Stimulated activated CD4-positive, alpha-beta T cell treated with anti-CD3 and anti-CD28 coated beads, Interleukin-4, amount 100 ng/mL, for 24 hours (primary cell): Measurements from ENCODE around the gene ETV2.
"Not testable (repeated sequence)": the region's sequence is repeated elsewhere in the genome, so short reads cannot be mapped to it uniquely, and the experiment has no call there.

ENCODE experiments used
- DNase-seq: peaks from one replicate; pipeline ENCODE4 v3.0.0-alpha.2; 2020

Gene ETV2

DNA sequence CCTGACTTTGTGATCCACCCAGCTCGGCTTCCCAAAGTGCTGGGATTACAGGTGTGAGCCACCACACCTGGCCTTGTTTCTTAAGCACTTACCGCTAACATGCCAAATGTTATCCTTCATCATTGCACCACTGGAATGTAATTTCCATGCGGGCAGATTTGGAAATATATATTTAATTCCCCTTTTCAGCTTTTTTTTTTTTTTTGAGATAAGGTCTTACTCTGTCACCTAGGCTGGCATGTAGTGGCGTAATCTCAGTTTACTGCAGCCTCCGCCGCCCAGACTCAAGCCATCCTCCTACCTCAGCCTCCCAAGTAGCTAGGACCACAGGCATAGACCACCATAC is 20.4 kb downstream of the ETV2 start:
- no peak for DNase-seq

DNA sequence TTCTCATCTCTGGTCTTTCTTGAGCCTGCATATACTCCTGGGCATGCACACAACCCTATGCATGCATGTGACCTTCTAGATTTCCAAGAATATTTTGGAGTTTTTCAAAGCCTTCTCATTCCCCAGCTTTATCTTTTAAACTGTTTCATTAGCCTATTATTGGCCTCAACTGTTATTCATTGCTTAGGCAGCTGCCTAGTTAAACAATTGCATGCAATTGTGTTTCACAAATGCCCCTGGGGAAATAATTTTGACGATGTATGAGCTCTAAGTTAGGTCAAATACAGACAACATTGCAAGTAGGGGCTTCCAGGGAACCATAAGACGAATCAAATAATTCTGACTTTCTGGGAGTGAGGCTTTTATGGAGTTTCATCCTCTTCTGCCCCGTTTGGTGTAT is 22.4 kb downstream of the ETV2 start:
- DNase-seq = no peak

DNA sequence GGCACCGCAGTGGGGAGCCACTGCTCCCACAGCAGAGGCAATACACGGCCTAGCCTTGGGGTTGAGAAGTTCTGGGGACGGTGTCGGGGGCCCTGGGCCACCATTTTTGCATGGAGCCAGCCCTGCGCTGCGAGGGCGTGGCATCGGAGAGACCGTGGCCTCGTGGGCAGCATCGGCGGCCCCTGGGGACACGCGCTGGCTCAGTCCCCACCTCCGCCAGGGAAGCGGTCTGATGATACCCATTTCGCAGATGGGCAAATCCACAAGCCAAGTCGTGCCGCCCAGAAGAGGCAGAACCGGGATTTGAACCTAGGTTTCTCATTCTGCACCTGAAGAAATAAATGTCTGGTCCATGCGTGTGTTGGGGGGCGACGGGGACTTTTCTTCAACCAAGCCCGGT is 23.6 kb downstream of the ETV2 start:
- DNase-seq = no peak

DNA sequence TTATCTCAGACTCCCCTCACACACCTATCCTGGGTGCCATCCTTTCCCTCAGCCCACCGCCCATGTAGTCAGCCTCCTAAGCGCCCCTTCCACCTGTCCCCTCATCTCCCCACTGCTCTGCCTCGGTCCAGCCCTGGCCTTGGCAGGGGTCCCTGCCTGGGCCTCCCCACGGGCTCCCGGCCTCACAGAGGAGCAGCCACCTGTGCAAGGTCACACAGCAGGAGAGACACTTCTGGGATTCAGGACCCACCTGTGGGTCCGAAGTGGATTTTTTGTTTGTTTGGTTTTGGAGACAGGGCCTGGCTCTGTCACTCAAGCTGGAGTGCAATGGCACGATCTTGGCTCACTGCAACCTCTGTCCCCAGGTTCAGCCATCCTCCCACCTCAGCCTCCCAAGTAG is 24.1 kb downstream of the ETV2 start:
- no peak for DNase-seq

DNA sequence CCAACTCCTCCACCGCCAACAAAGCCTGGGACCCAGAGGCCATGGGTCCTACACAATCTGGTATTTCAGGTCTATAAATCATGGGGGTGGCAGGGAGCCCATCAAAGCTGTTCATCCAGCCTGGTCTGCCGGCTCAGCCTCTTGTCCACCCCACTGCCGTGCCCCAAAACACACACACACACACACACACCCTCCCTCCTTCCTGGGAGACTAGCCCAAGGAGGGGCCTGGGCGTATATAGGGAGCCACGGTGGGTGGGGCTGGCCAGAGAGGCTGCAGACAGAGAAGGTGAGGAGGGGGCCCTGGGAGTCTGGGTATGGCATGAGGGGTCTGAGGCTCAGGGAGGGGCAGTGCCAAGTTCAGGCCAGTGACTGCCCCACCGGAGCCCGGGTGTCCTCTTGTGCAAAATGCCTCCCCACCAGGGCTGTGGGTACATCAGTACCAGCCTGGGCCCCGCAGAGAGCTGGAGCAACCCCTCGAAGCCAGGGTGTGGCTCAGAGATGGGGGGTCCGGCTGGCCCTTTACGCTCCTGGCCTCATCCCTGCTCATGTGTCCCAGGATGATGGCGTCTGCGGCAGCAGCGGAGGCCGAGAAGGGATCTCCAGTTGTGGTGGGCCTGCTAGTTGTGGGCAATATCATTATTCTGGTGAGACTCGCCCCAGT is 24.8 kb downstream of the ETV2 start, which contains the start of gene UPK1A:
UPK1A (plus strand) TSS at position 267 of the 663 bp plus-strand sequence; CDS start at position 563, 296 bp downstream.
- no peak for DNase-seq

DNA sequence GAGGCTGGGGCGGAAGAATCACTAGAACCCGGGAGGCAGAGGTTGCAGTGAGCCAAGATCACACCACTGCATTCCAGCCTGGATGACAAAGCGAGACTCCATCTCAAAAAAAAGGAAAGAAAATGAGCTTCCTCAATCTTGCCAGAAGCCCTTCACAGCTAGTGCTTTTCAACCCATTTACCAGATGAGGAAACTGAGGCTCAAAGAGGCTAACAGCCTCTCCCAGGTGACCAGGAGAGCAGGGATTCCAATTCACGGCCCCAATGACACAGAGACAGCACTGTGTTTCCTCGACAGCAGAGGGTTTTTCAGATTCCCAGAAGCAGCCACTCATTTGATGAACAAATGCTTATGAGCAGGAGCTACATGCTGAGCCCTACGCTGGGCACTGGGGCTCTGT is 28.0 kb downstream of the ETV2 start:
- no peak for DNase-seq

DNA sequence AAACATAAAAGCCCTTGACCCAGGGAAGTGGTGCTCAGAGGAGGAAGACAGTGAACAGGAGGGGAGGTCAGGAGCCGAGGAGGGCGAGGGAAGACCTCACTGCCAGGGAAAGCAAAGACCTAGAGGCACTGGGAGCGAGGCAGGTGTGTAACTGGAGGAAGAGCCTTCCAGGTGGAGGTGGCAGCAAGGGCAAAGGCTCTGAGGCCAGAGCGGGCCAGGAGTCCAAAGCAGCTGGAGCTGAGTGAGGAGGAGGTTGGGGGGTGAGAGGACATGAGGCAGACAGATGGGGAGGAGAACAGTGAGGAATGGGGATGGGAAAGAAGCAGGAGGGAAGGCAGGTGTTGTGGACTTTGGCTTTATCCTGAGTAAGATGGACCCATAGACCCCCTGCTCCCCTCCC is 28.4 kb downstream of the ETV2 start:
- no peak for DNase-seq

DNA sequence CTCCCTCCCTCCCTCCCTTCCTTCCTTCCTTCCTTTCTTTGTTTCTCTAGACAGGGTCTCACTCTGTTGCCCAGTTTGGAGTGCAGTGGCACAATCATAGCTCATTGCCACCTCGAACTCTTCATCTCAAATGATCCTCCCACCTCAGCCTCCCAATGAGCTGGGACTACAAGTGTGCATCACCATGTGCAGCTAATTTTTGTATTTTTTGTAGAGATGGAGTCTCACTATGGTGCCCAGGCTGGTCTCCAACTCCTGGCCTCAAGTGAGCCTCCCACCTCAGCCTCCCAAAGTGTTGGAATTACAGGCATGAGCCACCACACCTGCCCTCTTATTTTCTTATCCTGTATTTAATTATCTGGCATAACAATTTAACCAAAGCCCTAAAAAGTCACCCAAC is 29.1 kb downstream of the ETV2 start:
- no peak for DNase-seq

DNA sequence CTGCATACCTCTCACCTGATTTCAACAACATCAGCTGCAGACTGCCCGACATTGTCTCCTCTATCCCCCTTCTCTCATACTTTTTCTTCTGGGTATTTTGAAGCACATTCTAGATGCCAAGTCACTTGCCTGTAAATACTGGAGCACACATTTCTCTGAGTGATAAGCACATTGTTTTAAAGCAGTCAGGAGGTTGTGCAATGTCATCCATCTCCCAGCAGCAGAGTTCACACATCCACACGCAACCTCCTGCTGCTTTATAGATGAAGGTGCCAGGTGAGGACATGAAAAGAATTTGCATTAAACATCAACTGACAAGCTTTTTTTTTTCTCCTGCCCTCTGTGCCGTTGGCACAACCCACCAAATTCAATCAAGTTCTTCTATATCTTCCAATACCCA is 30.3 kb downstream of the ETV2 start:
- no peak for DNase-seq

DNA sequence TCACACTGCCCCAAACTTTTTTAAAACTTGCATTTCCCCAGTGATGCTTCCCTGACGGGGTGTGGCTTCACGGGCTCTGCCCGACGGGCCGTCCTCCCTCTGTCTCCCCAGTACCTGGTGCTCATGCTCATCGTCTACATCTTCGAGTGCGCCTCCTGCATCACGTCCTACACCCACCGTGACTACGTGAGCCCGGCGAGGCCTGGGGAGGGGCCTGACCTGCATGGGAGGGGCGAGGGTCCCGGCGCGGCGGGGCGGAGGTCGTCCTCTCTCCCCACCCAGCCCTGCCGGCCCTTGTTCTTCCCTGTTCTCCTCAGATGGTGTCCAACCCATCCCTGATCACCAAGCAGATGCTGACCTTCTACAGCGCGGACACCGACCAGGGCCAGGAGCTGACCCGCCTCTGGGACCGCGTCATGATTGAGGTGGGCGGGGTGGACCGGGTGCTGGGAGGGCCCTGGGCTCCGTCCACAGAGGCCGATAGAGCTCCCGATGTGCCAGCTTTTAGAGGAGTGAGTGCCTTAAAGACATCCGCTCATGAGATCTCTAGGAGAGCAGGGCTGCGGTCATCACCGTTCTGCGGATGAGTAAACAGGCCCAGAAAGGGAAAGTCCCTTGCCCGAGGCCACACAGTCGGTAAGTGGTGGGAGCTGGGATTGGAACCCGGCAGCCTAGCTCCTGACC is 31.7 kb downstream of the ETV2 start:
- DNase-seq = peak; percentile 57

DNA sequence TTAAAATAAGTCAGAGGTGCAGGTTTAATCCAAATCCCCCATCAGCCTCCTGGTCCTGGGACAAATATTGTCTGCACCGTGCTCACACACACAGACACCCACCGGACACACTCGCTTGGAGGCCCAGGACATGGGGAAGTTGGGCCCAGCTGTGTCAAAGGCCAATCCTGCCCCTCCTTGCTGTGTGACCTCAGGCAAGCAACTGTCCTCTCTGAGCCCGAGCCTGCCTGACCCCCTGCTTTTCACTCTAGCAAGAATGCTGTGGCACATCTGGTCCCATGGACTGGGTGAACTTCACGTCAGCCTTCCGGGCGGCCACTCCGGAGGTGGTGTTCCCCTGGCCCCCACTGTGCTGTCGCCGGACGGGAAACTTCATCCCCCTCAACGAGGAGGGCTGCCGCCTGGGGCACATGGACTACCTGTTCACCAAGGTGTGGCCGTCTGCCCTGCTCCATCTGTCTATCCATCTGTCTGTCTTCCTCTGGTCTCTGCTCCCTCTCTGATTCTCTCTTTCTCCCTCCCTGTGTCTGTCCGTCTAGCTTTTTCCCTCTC is 34.1 kb downstream of the ETV2 start:
- DNase-seq = no peak

DNA sequence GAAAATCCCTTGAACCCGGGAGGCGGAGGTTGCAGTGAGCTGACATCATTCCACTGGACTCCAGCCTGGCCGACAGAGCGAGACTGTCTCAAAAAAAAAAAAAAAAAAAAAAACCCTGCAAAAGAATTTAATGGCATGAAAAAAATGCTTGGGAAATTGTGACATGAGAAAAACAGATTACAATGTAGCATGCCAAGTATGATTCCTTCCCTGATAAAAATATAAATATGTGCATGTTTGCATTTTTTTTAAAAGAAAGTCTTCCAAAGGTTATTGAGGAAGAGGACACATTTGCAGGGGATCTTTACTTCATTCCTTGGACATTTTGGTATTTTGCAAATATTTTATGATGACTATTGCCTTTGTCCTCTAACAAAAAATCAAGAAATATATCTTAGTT is 48.3 kb downstream of the ETV2 start:
- no peak for DNase-seq

DNA sequence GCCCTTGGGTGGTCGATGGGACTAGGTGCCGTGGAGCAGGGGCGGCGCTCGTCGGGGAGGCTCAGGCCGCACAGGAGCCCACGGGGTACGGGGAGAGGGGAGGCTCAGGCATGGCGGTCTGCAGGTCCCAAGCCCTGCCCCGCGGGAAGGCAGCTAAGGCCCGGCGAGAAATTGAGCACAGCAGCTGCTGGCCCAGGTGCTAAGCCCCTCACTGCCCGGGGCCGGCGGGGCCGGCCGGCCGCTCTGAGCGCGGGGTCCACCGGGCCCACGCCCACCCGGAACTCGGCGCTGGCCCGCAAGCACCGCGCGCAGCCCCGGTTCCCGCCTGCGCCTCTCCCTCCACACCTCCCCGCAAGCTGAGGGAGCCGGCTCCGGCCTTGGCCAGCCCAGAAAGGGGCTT is 49.6 kb downstream of the ETV2 start:
- not testable (repeated sequence) for DNase-seq

DNA sequence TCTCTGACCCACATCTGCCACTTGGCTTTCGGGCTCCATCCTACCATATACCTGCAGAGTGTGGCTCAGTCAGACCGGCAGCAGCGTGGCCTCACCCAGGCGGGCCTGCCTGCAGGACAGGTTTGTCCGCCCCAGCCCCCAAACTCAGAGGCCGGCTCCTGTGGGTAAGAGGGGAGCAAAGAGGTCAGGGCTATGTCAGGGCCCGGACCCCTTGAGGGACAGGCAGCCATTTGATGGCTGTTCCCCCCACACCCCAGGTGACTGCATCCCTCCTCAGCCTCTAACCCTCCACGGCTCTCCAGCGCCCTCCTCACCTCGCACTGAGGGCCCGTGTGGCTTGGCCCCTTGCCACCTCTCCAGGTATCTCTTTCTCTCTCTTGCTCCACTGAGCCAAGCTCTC is 50.5 kb downstream of the ETV2 start:
- DNase-seq = no peak

DNA sequence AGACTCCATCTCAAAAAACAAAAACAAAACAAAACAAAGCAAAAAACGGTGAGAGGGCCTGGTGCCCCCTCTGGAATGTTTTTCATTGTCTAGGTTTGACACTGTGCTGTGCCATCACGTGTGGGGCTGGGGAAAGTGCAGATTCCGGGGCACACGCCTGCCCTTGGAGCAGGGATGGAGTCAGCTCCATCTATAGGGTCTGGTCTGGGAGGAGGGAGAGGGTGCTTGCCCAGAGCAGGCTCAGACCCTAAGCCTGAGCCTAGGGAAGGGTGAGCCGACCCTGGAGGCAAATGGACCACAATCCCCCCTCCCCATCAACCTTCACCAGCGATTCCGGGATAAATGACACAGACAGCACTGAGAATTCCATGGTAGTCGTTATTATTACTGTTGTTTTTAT is 51.9 kb downstream of the ETV2 start:
- no peak for DNase-seq

DNA sequence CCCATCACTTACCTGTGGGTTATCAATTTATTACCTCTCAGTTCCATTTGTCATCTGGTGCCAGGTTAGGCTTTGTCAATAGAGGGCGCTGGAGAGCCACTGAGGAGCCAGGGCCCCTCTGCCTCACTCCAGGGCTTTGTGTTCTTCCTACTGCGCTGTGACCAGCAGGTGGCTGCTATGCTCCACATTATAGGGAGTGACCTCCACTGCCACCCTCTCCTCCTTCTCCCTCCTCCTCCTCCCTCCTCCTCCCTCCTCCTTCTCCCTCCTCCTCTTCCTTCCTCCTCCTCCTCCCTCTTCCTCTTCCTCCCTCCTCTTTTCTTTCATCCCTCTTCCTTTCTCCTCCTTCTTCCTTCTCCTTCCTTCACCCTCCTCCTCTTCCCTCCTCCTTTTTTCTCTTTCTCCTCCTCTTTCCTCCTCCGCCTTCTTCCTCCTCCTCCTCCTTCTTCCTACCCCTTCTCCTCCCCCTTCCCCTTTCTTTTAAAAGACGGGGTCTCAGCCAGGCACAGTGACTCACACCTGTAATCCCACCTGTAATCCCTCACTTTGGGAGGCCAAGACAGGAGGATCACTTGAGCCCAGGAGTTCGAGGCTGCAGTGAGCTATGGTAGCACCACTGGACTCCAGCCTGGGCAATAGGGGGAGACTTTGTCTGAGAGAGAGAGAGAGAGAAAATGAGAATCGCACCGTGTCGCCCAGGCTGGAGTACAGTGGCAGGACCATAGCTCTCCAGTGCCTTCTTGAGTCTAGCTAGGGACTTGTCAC is 52.5 kb downstream of the ETV2 start:
- peak; percentile 93 for DNase-seq
